DMS53 treated with DMSO at 0.1 percent for 48 hours (cell line): Measurements from ENCODE around the gene DPEP3.
"Not testable (repeated sequence)": the region's sequence is repeated elsewhere in the genome, so short reads cannot be mapped to it uniquely, and the experiment has no call there.

Source experiments
- DNase-seq: peaks from one replicate; lab custom pipeline; 2025; ENCODE audit not compliant: unreplicated experiment; lab: John Stamatoyannopoulos, UW

DPEP3 gene, protein sequence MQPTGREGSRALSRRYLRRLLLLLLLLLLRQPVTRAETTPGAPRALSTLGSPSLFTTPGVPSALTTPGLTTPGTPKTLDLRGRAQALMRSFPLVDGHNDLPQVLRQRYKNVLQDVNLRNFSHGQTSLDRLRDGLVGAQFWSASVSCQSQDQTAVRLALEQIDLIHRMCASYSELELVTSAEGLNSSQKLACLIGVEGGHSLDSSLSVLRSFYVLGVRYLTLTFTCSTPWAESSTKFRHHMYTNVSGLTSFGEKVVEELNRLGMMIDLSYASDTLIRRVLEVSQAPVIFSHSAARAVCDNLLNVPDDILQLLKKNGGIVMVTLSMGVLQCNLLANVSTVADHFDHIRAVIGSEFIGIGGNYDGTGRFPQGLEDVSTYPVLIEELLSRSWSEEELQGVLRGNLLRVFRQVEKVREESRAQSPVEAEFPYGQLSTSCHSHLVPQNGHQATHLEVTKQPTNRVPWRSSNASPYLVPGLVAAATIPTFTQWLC

DNA sequence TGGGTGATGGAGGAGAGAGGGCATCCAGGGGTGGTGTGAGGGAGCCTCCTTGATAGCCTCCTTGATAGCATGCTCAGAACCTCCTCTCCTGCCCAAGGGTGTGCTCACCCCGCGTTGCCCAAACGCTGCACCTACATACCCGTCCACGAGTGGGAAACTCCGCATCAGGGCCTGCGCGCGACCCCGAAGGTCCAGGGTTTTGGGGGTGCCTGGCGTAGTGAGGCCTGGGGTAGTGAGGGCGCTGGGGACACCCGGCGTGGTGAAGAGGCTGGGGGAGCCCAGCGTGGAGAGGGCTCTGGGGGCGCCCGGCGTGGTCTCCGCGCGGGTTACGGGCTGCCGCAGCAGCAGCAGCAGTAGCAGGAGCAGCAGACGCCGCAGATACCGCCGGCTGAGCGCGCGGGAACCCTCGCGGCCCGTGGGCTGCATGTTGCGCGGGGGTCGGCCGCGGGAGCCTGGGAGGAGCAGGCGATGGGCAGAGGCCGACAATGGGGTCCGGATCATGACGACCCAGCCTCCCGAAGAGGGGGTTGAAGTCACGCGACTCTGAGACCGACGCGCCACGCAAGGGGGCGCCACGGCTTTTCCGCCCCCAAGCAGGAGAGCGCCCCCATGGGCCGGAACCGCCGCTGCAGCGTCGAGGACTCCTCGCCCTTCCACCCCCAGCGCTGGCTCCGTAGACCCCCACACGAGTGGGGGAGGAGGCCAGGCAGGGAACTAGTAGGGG is at the start of gene DPEP3:
TSS of gene DPEP3 (minus strand) at position 545 of the 724 bp plus-strand sequence. CDS start at position 426, 119 bp downstream.
- no peak for DNase-seq

DNA sequence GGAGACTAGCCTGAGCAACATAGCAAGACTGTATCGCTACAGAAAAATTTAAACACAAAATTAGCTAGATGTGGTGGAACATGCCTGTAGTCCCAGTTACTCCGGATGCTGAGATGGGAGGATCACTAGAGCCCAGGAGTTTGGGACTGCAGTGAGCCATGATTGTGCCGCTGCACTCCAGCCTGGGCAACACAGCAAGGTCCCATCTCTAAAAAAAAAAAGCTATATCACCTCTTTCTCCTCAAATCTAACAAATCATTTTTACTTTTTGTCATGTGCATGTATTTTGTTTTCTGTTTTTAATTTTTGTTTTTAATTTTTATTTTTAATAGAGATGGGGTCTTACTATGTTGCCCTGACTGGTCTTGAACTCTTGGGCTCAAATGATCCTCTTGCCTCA is 48.7 kb upstream of the DPEP3 start:
- DNase-seq: no peak

DNA sequence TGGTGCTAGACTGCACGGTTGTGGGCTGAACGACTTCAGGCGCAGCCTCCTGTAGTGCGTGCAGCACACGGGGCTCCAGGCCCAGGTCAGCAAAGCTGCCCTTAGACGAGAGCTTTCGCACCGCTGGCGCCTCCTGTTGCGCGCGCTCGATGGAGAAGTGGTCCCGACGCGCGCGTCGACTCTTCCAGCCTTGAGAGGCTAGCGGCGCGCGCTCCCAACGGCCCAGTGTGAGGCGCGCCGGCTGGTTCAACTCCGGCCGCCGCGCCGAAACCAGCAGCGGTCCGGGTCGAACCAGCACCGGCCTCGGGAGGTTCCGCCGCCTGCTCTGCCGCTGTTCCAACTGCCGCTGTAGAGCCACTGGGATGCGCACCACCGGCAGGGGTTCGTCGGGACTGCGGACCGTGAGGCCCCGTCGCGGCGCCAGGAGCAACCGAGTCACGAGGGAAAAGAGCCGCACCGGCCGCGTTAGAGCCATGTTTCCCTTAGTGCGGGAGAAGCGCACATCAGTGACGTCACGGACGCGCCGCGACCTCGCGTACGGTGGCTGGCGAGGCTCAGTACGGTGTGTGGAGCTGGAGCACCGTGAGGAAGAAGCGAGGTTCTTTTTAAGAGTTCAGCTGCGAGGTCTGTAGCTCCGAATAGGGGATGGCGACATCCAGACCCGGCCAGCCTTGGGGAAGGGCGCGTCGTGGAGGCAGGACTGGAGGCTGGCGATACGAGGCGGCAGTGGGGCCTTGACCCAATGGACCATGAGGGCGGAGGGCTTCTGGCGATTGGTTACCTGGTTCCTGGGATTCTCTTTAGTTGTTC is 42.6 kb upstream of the DPEP3 start, which contains the start of the genes DDX28 and DUS2:
TSS of gene DDX28 (minus strand) at position 505 of the 810 bp plus-strand sequence. CDS start at position 475, 30 bp downstream.
TSS of gene DUS2 (plus strand) at position 557 of the 810 bp plus-strand sequence. CDS start 14,740 bp downstream, outside the sequence.
- peak; percentile 44 for DNase-seq

DNA sequence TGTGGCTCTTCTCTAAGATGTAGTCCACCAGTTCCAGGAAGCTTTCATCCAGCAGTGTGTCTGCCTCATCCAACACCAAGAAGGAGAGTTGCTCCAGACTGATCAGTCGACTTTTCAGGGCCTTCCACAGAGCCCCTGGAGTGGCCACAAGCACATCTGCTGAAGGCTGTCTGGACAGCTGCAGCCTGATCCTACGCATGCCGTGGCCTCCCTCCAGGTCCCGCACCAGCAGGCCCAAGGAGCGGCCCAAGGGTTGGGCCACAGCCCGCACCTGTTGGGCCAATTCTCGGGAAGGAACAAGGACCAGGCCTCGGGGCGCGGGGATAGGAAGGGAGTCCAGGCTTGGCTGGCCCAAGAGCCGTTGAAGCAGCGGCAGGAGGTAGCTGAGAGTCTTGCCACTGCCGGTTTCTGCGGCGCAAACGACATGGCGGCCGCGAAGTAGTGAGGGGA is 42.0 kb upstream of the DPEP3 start:
- DNase-seq: no peak

DNA sequence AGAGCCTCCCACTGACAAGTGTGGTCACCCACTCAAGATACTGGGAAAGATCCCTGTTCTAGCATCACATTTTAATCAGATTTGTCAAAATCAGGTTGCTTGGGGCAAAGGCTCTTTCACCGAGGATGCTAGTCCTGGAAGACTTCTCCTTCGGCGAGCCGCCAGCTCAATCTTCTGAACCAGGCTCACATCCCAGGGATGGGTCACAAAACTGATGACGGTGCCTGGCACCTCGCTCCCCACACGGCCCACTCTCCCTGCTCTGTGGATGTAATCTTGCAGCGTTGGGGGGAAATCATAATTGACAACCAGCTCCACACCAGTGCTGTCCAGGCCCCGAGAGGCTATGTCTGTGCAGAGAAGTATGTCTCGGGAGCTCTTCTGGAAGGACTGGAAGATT is 41.2 kb upstream of the DPEP3 start:
- DNase-seq: no peak

DNA sequence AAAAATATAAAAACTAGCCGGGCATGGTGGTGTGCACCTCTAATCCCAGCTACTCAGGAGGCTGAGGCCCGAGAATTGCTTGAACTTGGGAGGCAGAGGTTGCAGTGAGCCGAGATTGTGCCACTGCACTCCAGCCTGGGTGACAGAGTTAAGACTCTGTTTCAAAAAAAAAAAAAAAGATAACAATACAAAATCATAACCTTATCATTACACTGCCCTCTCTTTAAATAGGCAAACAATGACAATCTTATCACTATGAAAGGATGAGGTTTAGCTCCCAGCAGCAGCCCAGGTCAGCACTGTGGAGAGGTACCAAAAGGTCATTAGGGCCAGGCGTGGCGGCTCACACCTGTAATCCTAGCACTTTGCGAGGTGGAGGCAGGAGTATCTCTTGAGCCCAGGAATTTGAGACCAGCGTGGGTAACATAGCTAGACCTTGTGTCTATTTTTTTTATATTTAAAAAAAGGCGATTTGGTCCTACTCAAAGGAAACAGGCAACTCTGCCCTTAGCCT is 38.9 kb upstream of the DPEP3 start:
- DNase-seq: no peak

DNA sequence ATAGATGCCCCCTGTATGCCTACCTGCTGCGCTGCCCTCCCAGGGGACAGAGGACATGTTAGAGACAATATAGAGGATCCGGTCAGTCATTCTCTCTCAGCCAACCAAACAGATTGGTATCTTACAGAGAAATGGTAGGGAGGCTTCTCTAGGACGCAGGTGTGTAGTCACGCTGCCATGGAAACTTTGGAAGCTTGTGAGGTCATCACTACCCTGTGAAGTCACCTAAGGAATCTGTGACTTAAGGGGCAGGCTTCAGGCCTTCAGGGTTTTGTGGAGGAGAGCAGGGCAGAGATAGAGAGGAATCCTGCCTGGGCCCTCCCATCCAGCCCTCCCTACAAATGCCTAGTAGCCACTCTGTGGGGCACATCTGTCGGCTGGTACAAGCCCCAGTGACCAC is 35.4 kb upstream of the DPEP3 start, which contains the start of gene DPEP2NB:
TSS of gene DPEP2NB (minus strand) at position 231 of the 400 bp plus-strand sequence. CDS start at position 90, 141 bp downstream.
- no peak for DNase-seq

DNA sequence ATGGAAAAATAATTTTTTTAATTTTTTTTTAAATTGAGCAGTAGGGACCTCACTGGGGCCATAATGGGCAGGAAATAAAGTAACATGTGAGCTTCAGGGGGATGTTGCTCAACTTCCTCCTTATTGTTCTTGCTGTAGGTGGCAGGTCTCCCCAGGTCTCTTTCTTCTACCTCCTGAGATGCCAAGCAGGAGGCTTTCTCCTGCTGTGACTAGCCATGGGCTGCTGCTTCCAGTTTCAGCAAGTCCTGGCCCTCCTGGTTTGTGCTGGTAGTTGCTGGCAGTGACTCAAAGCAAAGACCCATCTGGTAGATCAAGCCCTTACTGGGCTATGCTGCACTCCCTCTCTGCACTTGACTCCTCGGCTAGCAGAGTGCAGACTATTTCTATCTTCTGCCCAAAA is 33.1 kb upstream of the DPEP3 start:
- no peak for DNase-seq

DNA sequence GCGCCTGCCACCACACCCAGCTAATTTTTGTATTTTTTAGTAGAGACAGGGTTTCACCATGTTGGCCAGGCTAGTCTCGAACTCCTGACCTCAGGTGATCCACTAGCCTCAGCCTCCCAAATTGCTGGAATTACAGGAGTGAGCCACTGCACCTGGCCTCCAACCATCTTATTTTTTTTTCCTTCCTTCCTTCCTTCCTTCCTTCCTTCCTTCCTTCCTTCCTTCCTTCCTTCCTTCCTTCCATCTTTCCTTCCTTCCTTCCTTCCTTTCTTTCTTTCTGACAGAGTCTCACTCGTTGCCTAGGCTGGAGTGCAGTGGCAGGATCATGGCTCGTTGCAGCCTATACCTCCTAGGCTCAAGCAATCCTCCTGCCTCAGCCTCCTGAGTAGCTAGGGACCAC is 29.6 kb upstream of the DPEP3 start:
- not testable (repeated sequence) for DNase-seq

DNA sequence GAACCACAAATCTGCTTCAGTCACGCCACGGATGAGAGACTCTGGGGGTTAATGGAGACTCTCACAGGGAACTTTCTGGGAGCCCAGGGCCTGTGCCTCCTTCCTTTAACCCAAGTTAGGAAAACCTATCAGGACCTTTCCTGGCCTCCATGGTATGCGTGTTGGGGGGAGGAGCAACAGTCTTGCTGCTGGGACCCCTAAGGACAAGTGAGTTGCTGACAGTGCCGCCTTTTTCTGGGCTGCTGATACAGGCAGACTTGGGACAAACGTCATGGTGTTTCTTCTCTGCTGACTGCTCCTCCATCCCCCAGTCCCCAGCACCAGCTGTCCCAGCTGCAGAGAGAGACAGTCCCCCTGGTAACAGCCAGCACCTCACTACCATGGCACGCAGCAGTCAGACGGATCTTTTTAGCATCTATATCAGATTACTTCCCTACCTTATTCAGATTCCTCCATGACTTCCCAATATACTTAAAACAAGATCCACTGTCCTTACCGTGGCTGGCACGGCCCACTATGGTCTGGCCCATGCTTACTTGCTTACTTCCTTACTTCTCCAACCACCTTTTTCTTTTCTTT is 28.9 kb upstream of the DPEP3 start:
- no peak for DNase-seq

DNA sequence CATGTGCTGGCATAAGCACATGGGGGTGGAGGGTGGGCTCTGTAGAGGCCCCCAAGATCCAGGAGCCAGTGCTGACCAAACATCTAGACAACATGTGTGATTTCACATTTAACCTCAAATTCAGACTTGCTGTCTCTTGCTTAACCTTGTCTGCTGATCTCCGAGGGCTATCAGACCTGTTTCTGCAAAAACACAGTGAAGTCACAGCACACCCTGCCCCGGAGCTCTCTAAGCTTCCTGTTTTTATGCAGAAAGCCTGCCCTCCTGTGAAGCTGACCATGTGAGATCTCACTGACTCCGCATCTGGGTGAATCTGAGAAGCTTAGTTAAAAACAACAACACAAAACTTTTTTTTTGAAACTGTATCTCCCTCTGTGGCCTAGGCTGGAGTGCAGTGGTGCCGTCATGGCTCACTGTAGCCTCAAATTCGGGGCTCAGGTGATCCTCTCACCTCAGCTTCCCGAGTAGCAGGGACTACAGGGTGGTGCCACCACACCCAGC is 25.5 kb upstream of the DPEP3 start:
- DNase-seq: no peak

DNA sequence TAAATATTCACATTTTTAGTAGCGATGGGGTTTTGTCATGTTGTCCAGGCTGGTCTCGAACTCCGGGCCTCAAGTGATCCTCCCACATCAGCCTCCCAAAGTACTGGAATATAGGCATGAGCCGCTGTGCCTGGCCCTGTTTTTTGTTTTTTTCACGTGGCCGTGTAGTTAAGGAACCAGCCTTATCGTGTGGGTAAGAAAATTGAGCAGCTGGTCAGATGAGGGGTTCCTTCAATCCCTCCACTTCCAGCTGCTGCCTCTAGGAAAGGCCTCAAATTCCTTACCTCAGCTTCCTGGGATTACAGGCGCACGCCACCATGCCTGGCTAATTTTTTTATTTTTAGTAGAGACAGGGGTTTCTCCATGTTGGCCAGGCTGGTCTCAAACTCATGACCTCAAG is 24.9 kb upstream of the DPEP3 start:
- no peak for DNase-seq

DNA sequence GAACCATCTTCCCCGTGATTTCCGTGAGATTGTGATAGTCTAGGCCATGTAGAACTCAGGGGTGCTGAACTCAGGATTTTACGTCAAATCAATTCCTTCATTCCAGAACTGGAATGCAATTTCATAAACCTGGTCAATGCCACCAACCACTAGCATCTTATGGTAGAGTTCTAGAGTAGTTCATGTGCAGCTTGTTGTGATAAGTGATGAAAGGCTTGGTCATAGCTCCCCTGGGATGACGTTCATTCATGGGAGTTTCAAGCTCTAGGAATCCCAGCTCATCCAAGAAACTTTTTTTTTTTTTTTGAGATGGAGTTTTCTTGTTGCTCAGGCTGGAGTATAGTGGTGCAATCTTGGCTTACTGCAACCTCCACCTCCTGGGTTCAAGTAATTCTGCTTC is 22.7 kb upstream of the DPEP3 start:
- no peak for DNase-seq

DNA sequence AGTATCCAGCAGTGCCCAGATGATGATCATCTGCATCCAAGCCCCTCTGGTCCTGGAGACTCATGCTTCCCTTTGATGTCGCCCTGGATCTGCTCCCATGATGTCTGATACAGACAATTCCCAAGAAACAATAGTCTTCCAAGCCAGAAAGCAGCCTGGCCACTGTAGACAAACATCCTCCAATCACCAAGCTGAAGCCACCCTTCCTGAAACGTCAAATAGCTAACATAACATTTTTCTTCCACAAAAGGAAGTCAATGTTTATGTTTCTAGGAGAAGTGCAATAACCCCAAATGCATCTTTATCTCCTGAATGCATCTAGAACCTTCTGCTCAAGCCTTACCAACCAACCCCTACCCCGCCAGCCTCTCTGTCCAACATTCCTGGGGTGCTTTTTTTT is 20.2 kb upstream of the DPEP3 start:
- DNase-seq: no peak

DNA sequence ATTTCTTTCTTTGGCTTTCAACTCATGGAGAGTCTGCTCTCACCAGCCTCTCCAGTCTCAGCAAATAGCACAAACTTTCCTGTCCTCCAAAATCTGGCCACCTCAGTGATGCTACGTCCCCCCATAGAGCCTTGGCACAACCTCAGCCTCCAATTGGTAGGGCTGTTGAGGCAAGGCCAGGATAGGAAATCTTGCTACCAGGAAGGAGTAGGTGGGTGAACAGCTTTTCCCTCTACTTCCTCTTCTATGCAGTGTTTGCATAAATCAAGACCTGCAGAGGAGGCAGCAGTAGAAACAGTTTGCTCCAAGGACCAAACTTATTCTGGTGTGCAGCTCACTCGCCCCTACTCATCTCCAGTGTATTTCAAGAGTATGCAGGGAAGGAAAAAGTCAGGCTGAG is 19.7 kb upstream of the DPEP3 start:
- no peak for DNase-seq

DNA sequence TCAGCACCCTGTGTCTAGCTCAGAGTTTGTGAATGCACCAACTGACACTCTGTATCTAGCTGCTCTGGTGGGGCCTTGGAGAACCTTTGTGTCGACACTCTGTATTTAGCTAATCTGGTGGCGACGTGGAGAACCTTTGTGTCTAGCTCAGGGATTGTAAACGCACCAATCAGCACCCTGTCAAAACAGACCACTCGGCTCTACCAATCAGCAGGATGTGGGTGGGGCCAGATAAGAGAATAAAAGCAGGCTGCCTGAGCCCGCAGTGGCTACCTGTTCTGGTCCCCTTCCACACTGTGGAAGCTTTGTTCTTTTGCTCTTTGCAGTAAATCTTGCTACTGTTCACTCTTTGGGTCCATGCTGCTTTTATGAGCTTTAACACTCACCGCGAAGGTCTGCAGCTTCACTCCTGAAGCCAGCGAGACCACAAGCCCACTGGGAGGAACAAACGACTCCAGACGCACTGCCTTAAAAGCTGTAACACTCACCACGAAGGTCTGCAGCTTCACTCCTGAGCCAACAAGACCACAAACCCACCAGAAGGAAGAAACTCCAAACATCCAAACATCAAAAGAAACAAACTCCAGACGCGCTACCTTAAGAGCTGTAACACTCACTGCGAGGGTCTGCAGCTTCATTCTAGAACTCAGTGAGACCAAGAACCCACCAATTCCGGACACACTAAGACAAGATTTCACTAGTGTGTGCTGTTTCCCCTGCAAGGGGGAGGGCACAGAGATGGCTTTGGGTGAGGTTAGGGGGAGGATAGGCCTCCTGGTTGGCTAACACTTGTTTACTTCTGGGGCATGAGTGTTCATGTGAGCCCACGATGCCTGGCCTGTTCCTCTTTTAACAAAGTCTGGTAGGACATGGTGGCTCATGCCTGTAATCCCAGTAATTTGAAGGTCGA is 18.7 kb upstream of the DPEP3 start, which contains the start of gene DPEP2:
TSS of gene DPEP2 (minus strand) at position 706 of the 910 bp plus-strand sequence. CDS start 6,272 bp downstream, outside the sequence.
- DNase-seq: not testable (repeated sequence)

DNA sequence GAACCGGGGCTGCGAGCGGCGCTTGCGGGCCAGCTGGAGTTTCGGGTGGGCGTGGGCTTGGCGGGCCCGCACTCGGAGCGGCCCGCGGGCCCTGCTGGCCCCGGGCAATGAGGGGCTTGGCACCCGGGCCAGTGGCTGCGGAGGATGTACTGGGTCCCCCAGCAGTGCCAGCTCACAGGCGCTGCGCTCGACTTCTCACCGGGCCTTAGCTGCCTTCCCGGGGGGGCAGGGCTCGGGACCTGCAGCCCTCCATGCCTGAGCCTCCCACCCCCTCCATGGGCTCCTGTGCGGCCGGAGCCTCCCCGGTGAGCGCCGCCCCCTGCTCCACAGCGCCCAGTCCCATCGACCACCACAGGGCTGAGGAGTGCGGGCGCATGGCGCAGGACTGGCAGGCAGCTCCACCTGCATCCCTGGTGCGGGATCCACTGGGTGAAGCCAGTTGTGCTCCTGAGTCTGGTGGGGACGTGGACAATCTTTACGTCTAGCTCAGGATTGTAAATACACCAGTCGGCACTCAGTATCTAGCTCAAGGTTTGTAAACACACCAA is 18.0 kb upstream of the DPEP3 start:
- DNase-seq: not testable (repeated sequence)

DNA sequence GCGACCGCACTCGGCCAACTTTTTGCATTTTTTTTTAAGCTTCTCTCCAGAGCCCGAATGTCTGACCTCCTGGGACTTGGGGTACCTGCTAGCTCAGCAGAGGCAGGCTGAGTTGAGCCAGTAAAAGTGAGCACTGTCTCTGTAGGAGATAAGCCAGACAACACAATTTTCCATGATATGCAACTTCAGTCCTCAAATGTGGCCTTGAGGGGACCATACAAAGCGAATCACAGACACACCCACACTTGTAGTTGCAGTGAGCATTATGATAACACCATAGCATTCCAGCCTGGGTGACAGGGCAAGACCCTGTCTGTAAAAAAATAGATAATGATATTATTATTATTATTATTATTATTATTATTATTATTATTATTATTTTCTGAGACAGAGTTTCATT is 16.4 kb upstream of the DPEP3 start:
- no peak for DNase-seq

DNA sequence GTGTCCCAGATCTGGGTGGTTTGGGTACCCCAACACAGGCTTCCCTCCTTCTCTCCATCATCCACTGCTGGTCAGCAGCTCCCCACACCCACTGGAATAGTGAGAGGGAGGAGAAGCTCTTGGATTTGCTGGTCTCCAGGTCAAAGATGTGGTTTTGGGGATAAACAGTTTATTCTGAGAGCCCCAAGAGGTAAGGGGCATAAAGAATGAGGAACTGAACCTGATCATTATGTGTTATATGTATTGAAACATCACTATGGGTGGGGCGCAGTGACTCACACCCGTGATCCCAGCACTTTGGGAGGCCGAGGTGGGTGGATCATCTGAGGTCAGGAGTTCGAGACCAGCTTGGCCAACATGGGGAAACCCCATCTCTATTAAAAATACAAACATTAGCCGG is 15.1 kb upstream of the DPEP3 start:
- DNase-seq: no peak
